GM18505 (cell line): ENCODE results near the gene LRRC75A.
"Not testable (repeated sequence)": the region's sequence is repeated elsewhere in the genome, so short reads cannot be mapped to it uniquely, and the experiment has no call there.

Source experiments
- ATAC-seq: cut with Tn5 transposase; IDR thresholded peaks from one replicate; pipeline ENCODE4 v1.9.1; 2021; ENCODE audit not compliant: unreplicated experiment
- POLR2A ChIP-seq: IDR thresholded peaks from 4 replicates; pipeline ENCODE4 v1.6.1; 2011; ENCODE audit warnings: borderline replicate concordance; ENCODE audit not compliant: insufficient read depth, insufficient read length; ENCODE audit errors: extremely low read depth

LRRC75A gene

DNA sequence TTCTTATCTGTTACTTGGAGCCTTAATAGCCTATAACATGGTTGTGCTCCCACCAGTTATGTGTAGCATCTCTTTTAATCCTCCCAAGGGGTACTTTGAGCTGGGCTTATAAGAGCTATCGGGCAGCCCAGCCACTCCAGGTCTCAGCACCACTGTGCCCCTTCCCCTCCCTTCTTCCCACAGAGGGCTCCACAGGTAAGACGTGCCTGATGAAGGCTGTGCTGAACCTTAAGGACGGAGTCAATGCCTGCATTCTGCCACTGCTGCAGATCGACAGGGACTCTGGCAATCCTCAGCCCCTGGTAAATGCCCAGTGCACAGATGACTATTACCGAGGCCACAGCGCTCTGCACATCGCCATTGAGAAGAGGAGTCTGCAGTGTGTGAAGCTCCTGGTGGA lies 69.6 kb downstream of the LRRC75A start:
- no peak for TF ChIP-seq POLR2A
- ATAC-seq, result no peak

- no peak for ATAC-seq
Observed at GRCh38 chr17:16419929-16420271, 72.1 kb downstream of the LRRC75A start.

GRCh38 chr17:16419074-16419928 lies 72.7 kb downstream of the LRRC75A start:
- no peak for TF ChIP-seq POLR2A
- no peak for ATAC-seq

More at GRCh38 chr17:16419929-16420271, 72.1 kb downstream of the LRRC75A start:
- no peak for TF ChIP-seq POLR2A

DNA sequence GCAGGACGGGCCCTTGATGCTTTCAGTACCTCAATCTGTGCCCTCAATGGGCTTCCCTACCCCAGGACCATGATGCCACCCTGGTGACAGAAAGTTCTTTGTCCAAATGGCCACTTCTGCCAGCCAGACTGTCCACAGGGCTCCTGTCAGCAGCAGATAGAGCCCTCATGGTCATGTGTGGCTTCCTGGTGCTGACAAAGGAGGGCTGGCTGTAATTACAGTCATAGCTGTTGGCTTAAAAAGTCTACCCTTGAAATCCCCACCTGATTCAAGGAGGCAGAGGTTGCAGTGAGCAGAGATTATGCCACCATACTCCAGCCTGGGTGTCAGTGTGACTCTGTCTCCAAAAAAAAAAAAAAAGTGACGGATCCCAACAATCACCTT lies 73.3 kb downstream of the LRRC75A start:
- no peak for TF ChIP-seq POLR2A
- ATAC-seq, result no peak

DNA sequence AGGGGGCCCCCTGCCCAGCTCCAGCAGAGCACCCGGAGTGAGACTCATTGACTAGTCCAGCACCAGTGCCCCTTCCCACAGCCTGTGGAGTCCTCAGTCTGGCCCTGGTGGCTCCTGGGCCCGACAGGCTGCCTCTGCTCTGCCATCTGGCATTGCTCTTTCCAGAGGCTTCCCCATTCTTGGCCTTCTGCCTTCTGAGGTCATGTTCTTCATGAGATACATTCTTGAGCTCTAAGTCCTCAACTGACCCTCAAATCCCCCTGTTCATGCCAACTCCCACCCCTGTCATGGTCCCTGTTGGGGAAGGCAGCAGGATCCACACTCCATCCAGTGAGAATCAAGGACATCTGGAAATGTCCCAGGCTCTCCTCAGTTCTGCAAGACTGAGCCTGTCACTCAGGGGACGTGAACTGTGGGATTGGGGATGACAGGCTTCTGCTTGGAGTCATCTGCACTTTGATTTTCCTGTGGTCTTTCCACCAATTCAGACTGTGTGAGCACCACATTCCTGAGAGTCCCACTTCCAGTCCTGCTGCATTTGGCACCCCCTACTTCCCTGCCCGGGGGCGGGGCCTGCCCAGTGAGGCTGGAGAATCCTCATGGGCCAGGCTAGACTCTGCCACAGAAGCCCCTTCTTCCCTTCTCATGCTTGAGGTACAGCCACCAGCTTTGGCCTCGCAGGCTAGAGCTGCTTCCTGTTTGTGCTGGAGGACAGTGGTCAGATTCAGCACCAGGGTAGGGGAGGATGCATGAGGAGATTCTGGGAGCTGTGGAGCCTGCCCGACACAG lies 73.9 kb downstream of the LRRC75A start:
- ATAC-seq, result no peak
- TF ChIP-seq POLR2A, result no peak

- ATAC-seq, result no peak
- no peak for TF ChIP-seq POLR2A
Observed at GRCh38 chr17:16417399-16417798, 74.6 kb downstream of the LRRC75A start.

DNA sequence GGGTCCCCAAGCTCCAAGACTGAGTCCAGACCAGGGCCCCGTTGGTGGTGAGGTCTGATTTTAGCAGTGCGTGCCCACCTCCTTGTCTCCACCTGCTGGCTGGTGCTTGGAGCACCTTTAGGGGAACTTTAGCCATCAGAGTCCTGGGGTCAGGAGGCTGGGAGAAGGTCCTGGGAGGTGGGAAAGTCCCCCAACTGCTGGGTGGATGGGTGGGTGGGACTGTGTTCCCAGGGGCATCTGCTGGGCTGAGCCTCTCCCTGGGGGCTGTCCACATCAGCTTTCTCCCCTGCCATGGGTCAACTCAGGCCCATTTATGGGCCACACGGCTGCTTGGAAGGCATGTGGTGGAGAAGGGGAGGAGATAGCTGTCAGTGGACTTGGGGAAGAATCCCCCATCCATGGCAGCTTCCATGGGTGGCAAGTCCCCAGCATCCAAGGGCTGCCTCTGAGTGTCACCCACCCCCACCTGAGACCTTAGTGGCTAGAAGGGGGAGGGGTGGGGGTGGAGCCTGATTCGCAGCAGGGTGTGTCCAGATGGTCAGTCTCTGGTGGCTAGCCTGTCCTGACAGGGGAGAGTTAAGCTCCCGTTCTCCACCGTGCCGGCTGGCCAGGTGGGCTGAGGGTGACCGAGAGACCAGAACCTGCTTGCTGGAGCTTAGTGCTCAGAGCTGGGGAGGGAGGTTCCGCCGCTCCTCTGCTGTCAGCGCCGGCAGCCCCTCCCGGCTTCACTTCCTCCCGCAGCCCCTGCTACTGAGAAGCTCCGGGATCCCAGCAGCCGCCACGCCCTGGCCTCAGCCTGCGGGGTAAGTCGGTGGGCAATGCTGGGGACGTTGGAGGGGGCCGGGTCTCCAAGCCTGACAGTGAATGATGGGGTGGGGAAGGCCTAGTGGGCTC lies 76.7 kb downstream of the LRRC75A start, which contains the start of gene TRPV2:
TRPV2 (plus strand) TSS at position 541 of the 894 bp plus-strand sequence. CDS start 2,098 bp downstream, outside the sequence.
- peak; percentile 62 for TF ChIP-seq POLR2A
- ATAC-seq, result no peak

DNA sequence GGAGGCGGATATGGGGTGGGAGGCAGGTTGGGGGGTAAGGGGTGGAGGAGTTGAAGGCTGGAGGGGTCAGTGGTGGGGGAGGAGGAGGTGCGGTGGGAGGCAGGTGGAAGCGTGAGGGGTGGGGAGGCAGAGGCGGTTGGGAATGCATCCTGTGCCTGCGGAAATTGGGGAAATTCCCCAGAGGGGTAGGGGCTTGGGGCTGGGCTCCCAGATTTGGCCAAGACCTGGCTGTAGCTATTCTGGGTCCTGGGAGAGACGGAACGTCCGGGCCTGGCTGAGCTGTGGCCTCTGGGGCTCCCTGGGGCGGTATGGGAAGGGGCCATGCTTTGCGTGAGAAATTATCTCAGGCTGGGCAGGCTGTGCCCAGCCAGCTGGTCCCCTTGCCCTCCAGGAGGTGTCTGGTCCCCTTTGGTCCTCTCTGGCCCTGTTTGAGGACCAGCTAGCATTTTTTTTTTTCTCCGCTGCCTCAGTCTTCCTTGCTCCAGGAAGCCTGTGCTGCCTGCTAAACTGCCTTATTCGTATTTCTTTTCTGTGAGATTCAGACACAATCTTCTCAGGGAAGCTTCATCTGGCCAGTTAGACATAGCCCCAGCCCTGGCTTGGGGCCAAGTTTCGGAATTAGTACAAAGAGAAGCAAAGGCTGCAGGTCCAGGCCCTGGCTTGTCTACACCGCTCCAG lies 83.9 kb downstream of the LRRC75A start:
- ATAC-seq, result peak; percentile 86

DNA sequence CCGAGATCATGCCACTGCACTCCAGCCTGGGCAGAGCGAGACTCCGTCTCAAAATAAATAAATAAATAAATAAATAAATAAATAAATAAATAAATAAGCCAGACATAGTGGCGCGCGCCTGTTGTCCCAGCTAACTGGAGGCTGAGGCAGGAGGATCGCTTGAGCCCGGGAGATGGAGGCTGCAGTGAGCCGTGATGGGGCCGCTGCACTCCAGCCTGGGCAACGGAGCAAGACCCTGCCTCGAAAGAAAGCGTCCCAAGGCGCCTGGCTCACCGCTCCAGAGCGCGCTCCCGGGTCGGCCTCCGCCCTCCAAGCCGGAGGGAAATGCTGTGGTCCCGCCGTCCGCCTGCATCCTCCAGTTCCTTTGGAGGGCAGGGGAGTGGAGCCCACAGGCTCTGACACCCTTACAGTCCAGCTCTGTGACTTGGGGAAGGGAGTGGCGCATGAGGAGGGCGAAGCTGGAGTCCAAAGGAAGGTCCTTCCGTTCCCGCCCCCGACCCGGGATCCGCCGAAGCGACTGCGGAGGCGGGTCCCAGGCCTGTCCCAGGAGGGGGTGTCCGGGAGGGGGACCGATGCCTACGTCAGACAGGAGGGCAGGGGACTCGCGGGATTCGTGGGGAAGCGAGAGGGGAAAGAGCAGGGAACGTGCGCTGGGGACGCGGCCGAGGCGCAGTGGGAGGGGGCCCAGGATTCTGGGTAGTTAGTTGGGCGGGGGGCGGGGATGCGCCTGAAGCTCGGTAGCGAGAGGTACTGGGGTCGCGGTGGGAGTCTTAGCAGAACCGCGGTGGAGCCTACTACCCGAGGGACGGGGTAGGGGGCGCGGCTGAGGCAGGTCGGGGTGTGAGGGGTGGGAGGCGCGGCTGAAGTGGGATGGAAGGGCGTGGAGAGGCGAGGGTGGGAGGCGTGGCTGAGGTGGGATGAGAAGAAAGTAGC lies 85.0 kb downstream of the LRRC75A start:
- TF ChIP-seq POLR2A, result peak; percentile 27
- no peak for ATAC-seq

More for the DNA sequence above, 83.9 kb downstream of the LRRC75A start:
- TF ChIP-seq POLR2A, result peak; percentile 56

- not testable (repeated sequence) for ATAC-seq
Observed at GRCh38 chr17:16403847-16404246, 88.1 kb downstream of the LRRC75A start.
